HEK293 (cell line): ENCODE results near the gene ASB6.

ENCODE experiments used
- BCL6B ChIP-seq: fragments of 450-650 bp; formaldehyde crosslinking; IDR thresholded peaks from 2 replicates; pipeline ENCODE4 v1.5.1; 2017; ENCODE audit warnings: missing biosample characterization, missing genetic modification characterization
- CTCF ChIP-seq: fragments of 450-650 bp; formaldehyde crosslinking; IDR thresholded peaks from 2 replicates; pipeline ENCODE4 v1.5.1; 2016; ENCODE audit warnings: missing biosample characterization, missing genetic modification characterization
- ELK4 ChIP-seq: IDR thresholded peaks from 2 replicates; pipeline ENCODE4 v1.6.1; 2011; ENCODE audit warnings: mild to moderate bottlenecking, low read depth, low read length, borderline replicate concordance
- HOXA7 ChIP-seq: sonication (generic); formaldehyde crosslinking; IDR thresholded peaks from 2 replicates; pipeline ENCODE4 v1.8.1; 2022; ENCODE audit warnings: missing genetic modification reagents, borderline replicate concordance
- HOXD13 ChIP-seq: sonication (generic); formaldehyde crosslinking; IDR thresholded peaks from 2 replicates; pipeline ENCODE4 v1.8.0; 2022; ENCODE audit warnings: missing genetic modification reagents, borderline replicate concordance
- PRDM1 ChIP-seq: fragments of 450-650 bp; formaldehyde crosslinking; IDR thresholded peaks from 2 replicates; pipeline ENCODE4; 2016; ENCODE audit warnings: missing biosample characterization, missing genetic modification characterization
- ZBTB17 ChIP-seq: fragments of 450-650 bp; formaldehyde crosslinking; IDR thresholded peaks from 2 replicates; pipeline ENCODE4 v1.5.1; 2016; ENCODE audit warnings: missing biosample characterization, missing genetic modification characterization
- ZBTB21 ChIP-seq: fragments of 450-650 bp; formaldehyde crosslinking; IDR thresholded peaks from 2 replicates; pipeline ENCODE4 v1.5.1; 2017; ENCODE audit warnings: missing biosample characterization, missing genetic modification characterization
- ZNF23 ChIP-seq: fragments of 450-650 bp; formaldehyde crosslinking; IDR thresholded peaks from 2 replicates; pipeline ENCODE4 v1.5.1; 2016; ENCODE audit warnings: missing biosample characterization, missing genetic modification characterization, borderline replicate concordance
- ZNF274 ChIP-seq, 2 experiments: fragments of 200-500 bp in 1 of 2; fragments of 450-650 bp in 1 of 2; sonication (Bioruptor generic) in 1 of 2; formaldehyde crosslinking in 1 of 2; IDR thresholded peaks; 2 replicates each; pipeline versions ENCODE4 v1.5.1 to v1.6.1; 2014 to 2016; ENCODE audit warnings: borderline replicate concordance in 1 of 2, inconsistent platforms in 1 of 2, low read length in 1 of 2, missing biosample characterization in 1 of 2, missing genetic modification characterization in 1 of 2
- ZNF354C ChIP-seq: fragments of 450-650 bp; formaldehyde crosslinking; IDR thresholded peaks from 2 replicates; pipeline ENCODE4 v1.5.1; 2016; ENCODE audit warnings: missing biosample characterization, missing genetic modification characterization, low read depth, borderline replicate concordance
- ZNF626 ChIP-seq: fragments of 450-650 bp; sonication (Bioruptor Pico); formaldehyde crosslinking; IDR thresholded peaks from 2 replicates; pipeline ENCODE4 v1.5.1; 2018; ENCODE audit warnings: missing biosample characterization, missing genetic modification characterization, inconsistent platforms
- ZNF830 ChIP-seq: fragments of 450-650 bp; IDR thresholded peaks from 2 replicates; pipeline ENCODE4 v1.5.0; 2018; ENCODE audit warnings: missing biosample characterization, missing genetic modification characterization, low read depth, mild to moderate bottlenecking, moderate library complexity
- ZSCAN16 ChIP-seq: fragments of 450-650 bp; formaldehyde crosslinking; IDR thresholded peaks from 2 replicates; pipeline ENCODE4 v1.5.1; 2016; ENCODE audit warnings: missing biosample characterization, missing genetic modification characterization

GRCh38 chr9:129681924-129682323 is 40.0 kb upstream of the ASB6 start:
- no peak for TF ChIP-seq ZNF626
- TF ChIP-seq ZNF830: no peak
- no peak for TF ChIP-seq ZNF354C (tag by site-specific recombination)
- TF ChIP-seq HOXA7 (CRISPR knock-in tag): no peak
- TF ChIP-seq CTCF (tag by site-specific recombination): no peak
- no peak for TF ChIP-seq ZSCAN16 (tag by site-specific recombination)
- no peak for TF ChIP-seq ZNF274 (IDR thresholded peaks at IDR 0.05; ENCODE audit: low read length)
- TF ChIP-seq ZNF274 (tag by site-specific recombination; IDR thresholded peaks at IDR 0.05; ENCODE audit: borderline replicate concordance): no peak
- no peak for TF ChIP-seq ZBTB17 (tag by site-specific recombination)
- no peak for TF ChIP-seq HOXD13
- no peak for TF ChIP-seq BCL6B
- TF ChIP-seq PRDM1 (tag by site-specific recombination): no peak
- TF ChIP-seq ZNF23 (tag by site-specific recombination): no peak
- TF ChIP-seq ZBTB21 (tag by site-specific recombination): no peak
- no peak for TF ChIP-seq ELK4
